ENCODE data around the gene CNTNAP2. TPM values are rescaled to one million over a fixed set of nuclear protein-coding genes. Genes with fewer than 3 reads are reported as not detected.

CNTNAP2 gene
- total and polyA plus RNA-seq, 4 donors, result 0.14 to 2.3 (median 1.1) TPM

DNA sequence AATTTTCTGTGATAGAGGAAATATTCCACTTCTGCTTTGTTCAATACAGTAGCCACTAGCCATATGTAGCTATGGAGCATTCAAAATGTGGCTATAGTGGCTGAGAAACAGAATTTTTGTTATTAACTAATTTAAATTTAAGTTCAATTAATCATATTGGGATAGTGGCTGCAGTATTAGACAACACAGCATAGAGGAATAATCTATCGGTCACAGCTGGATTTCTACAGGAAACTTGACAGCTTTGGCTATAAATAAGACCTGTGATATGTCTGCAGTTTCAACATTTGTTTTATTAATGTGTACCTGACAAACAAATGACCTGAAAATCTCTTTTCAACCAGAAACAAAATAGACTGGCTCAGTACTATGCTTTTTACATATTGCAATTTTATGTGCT, 953.2 kb downstream of the CNTNAP2 start:
- Histone ChIP-seq H3K27ac (ENCODE audit: low read depth in 1 of 2, low read length in 2 of 2) (no peak overlapping the region), H3K4me1 (ENCODE audit: control insufficient read depth in 4 of 4, insufficient read depth in 4 of 4, low read length in 3 of 4) (no peaks in the 10 kb centered on the region), H3K36me3 (ENCODE audit: control insufficient read depth in 4 of 4, insufficient read depth in 3 of 4, low read depth in 1 of 4, low read length in 3 of 4) (no peaks in the 10 kb centered on the region), H3K4me3 (ENCODE audit: low read depth in 1 of 3, low read length in 3 of 3) (no peak overlapping the region), H3K9ac (ENCODE audit: low read depth in 1 of 2, low read length in 2 of 2) (no peak overlapping the region), H3K9me3 (ENCODE audit: control insufficient read depth in 4 of 4, low read length in 3 of 4) (no peaks in the 10 kb centered on the region), H3K27me3 (ENCODE audit: control insufficient read depth in 4 of 4, insufficient read depth in 4 of 4, low read length in 3 of 4) (peaks cover 0 to 3% (median 0%) of the 10 kb centered on the region in 4 donors)
- TF ChIP-seq GABPA (IDR thresholded peaks at IDR 0.05 in 1 of 2, conservative IDR thresholded peaks at IDR 0.05 in 1 of 2) (no peak), HNF4A (conservative IDR thresholded peaks at IDR 0.05) (no peak), SP1 (IDR thresholded peaks at IDR 0.05) (no peak), EGR1 (IDR thresholded peaks at IDR 0.05; ENCODE audit: low read depth in 2 of 2) (no peak), HNF4G (IDR thresholded peaks at IDR 0.05) (no peak), TAF1 (conservative IDR thresholded peaks at IDR 0.05) (no peak), FOXA1 (IDR thresholded peaks at IDR 0.05) (no peak), JUND (IDR thresholded peaks at IDR 0.05) (no peak), RXRA (IDR thresholded peaks at IDR 0.05) (no peak), YY1 (IDR thresholded peaks at IDR 0.05) (no peak)
- TF ChIP-seq, protein P1, sequence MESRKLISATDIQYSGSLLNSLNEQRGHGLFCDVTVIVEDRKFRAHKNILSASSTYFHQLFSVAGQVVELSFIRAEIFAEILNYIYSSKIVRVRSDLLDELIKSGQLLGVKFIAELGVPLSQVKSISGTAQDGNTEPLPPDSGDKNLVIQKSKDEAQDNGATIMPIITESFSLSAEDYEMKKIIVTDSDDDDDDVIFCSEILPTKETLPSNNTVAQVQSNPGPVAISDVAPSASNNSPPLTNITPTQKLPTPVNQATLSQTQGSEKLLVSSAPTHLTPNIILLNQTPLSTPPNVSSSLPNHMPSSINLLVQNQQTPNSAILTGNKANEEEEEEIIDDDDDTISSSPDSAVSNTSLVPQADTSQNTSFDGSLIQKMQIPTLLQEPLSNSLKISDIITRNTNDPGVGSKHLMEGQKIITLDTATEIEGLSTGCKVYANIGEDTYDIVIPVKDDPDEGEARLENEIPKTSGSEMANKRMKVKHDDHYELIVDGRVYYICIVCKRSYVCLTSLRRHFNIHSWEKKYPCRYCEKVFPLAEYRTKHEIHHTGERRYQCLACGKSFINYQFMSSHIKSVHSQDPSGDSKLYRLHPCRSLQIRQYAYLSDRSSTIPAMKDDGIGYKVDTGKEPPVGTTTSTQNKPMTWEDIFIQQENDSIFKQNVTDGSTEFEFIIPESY (IDR thresholded peaks at IDR 0.05), result no peak
- TF ChIP-seq, protein P2, sequence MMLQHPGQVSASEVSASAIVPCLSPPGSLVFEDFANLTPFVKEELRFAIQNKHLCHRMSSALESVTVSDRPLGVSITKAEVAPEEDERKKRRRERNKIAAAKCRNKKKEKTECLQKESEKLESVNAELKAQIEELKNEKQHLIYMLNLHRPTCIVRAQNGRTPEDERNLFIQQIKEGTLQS (IDR thresholded peaks at IDR 0.05), result no peak
- TF ChIP-seq, protein P3, sequence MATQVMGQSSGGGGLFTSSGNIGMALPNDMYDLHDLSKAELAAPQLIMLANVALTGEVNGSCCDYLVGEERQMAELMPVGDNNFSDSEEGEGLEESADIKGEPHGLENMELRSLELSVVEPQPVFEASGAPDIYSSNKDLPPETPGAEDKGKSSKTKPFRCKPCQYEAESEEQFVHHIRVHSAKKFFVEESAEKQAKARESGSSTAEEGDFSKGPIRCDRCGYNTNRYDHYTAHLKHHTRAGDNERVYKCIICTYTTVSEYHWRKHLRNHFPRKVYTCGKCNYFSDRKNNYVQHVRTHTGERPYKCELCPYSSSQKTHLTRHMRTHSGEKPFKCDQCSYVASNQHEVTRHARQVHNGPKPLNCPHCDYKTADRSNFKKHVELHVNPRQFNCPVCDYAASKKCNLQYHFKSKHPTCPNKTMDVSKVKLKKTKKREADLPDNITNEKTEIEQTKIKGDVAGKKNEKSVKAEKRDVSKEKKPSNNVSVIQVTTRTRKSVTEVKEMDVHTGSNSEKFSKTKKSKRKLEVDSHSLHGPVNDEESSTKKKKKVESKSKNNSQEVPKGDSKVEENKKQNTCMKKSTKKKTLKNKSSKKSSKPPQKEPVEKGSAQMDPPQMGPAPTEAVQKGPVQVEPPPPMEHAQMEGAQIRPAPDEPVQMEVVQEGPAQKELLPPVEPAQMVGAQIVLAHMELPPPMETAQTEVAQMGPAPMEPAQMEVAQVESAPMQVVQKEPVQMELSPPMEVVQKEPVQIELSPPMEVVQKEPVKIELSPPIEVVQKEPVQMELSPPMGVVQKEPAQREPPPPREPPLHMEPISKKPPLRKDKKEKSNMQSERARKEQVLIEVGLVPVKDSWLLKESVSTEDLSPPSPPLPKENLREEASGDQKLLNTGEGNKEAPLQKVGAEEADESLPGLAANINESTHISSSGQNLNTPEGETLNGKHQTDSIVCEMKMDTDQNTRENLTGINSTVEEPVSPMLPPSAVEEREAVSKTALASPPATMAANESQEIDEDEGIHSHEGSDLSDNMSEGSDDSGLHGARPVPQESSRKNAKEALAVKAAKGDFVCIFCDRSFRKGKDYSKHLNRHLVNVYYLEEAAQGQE (IDR thresholded peaks at IDR 0.05), result no peak
- TF ChIP-seq, protein P4, sequence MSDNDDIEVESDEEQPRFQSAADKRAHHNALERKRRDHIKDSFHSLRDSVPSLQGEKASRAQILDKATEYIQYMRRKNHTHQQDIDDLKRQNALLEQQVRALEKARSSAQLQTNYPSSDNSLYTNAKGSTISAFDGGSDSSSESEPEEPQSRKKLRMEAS (IDR thresholded peaks at IDR 0.05), result no peak
- TF ChIP-seq, protein P5, sequence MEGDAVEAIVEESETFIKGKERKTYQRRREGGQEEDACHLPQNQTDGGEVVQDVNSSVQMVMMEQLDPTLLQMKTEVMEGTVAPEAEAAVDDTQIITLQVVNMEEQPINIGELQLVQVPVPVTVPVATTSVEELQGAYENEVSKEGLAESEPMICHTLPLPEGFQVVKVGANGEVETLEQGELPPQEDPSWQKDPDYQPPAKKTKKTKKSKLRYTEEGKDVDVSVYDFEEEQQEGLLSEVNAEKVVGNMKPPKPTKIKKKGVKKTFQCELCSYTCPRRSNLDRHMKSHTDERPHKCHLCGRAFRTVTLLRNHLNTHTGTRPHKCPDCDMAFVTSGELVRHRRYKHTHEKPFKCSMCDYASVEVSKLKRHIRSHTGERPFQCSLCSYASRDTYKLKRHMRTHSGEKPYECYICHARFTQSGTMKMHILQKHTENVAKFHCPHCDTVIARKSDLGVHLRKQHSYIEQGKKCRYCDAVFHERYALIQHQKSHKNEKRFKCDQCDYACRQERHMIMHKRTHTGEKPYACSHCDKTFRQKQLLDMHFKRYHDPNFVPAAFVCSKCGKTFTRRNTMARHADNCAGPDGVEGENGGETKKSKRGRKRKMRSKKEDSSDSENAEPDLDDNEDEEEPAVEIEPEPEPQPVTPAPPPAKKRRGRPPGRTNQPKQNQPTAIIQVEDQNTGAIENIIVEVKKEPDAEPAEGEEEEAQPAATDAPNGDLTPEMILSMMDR (IDR thresholded peaks at IDR 0.05; ENCODE audit: low read depth, low read length, missing input control), result no peak
- no peak for DNase-seq (ENCODE audit: low spot score)
- 67% methylated on average over 1 of the region's 1 CpG for whole genome bisulfite sequencing

DNA sequence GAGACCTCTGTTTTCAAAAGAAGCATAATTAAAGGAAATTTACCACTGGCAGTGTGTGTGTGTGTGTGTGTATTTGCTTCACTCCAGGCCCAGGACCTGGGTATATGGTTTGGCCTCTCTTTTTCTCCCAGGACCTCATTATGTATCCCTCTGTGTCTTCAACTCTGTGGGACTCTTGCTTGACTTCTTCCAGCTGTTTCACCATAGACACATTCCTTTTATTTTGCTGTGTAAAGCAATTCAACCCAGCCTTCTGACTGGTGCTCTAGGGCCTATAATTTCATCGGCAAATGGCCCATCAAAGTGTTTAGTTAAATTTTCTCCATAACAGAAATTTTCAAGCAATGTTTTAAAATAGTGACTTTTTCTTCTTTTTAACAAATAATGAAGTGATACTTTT, 954.3 kb downstream of the CNTNAP2 start:
- Histone ChIP-seq H3K9me3 (ENCODE audit: control insufficient read depth in 4 of 4, low read length in 3 of 4) (no peaks in the 10 kb centered on the region), H3K27me3 (ENCODE audit: control insufficient read depth in 4 of 4, insufficient read depth in 4 of 4, low read length in 3 of 4) (peaks cover 0 to 3% (median 0%) of the 10 kb centered on the region in 4 donors), H3K4me3 (ENCODE audit: low read depth in 1 of 3, low read length in 3 of 3) (no peak overlapping the region), H3K4me1 (ENCODE audit: control insufficient read depth in 4 of 4, insufficient read depth in 4 of 4, low read length in 3 of 4) (no peaks in the 10 kb centered on the region), H3K36me3 (ENCODE audit: control insufficient read depth in 4 of 4, insufficient read depth in 3 of 4, low read depth in 1 of 4, low read length in 3 of 4) (no peaks in the 10 kb centered on the region), H3K27ac (ENCODE audit: low read depth in 1 of 2, low read length in 2 of 2) (no peak overlapping the region), H3K9ac (ENCODE audit: low read depth in 1 of 2, low read length in 2 of 2) (no peak overlapping the region)
- DNase-seq (ENCODE audit: low spot score), result no peak
- WGBS, result 82% methylated on average over 1 of the region's 1 CpG
- TF ChIP-seq, protein P4 (IDR thresholded peaks at IDR 0.05), result no peak
- no peak for TF ChIP-seq NR2F2 (IDR thresholded peaks at IDR 0.05)
- TF ChIP-seq, protein P3 (IDR thresholded peaks at IDR 0.05), result no peak
- TF ChIP-seq YY1 (IDR thresholded peaks at IDR 0.05), result no peak
- no peak for TF ChIP-seq RXRA (IDR thresholded peaks at IDR 0.05)
- TF ChIP-seq TAF1 (conservative IDR thresholded peaks at IDR 0.05), result no peak
- no peak for TF ChIP-seq EGR1 (IDR thresholded peaks at IDR 0.05; ENCODE audit: low read depth in 2 of 2)
- TF ChIP-seq RAD21 (IDR thresholded peaks at IDR 0.05), result no peak
- TF ChIP-seq GABPA (IDR thresholded peaks at IDR 0.05 in 1 of 2, conservative IDR thresholded peaks at IDR 0.05 in 1 of 2), result no peak
- no peak for TF ChIP-seq JUND (IDR thresholded peaks at IDR 0.05)
- TF ChIP-seq, protein P1 (IDR thresholded peaks at IDR 0.05), result no peak
- TF ChIP-seq HNF4A (conservative IDR thresholded peaks at IDR 0.05), result no peak
- no peak for TF ChIP-seq FOXA2 (IDR thresholded peaks at IDR 0.05)
- no peak for TF ChIP-seq HNF4G (IDR thresholded peaks at IDR 0.05)
